GM23248 (cell line): ENCODE data around the gene TCEAL9. TPM values are rescaled to one million over a fixed set of nuclear protein-coding genes. Genes with fewer than 3 reads are reported as not detected.

ENCODE experiments used
- DNase-seq: peaks from one replicate; pipeline ENCODE4 v3.0.0-alpha.2; 2015
- H2AFZ ChIP-seq: fragments of 200-600 bp; sonication (generic); 2 replicates; pipeline ENCODE4 v1.6.1; 2016; ENCODE audit warnings: antibody characterized with exemption
- H3F3A ChIP-seq: fragments of 200-600 bp; sonication (generic); 2 replicates; pipeline ENCODE4 v1.6.1; 2016; ENCODE audit warnings: mild to moderate bottlenecking, antibody characterized with exemption, mixed run types; ENCODE audit not compliant: insufficient read depth
- H3K27ac ChIP-seq: fragments of 200-600 bp; sonication (generic); 2 replicates; pipeline ENCODE4 v1.5.1; 2016; ENCODE audit warnings: mild to moderate bottlenecking
- H3K27me3 ChIP-seq: fragments of 200-600 bp; sonication (generic); replicated peaks from 2 replicates; pipeline ENCODE4 v1.6.1; 2016; ENCODE audit warnings: mild to moderate bottlenecking; ENCODE audit not compliant: insufficient read depth
- H3K36me3 ChIP-seq: fragments of 200-600 bp; sonication (generic); 2 replicates; pipeline ENCODE4 v1.6.1; 2016; ENCODE audit warnings: low read depth, mild to moderate bottlenecking
- H3K4me1 ChIP-seq: fragments of 200-600 bp; sonication (generic); 2 replicates; pipeline ENCODE4 v1.6.1; 2016; ENCODE audit warnings: mild to moderate bottlenecking; ENCODE audit not compliant: insufficient read depth
- H3K4me2 ChIP-seq: fragments of 200-600 bp; sonication (generic); one replicate; pipeline ENCODE4 v1.6.1; 2016; ENCODE audit warnings: mild to moderate bottlenecking; ENCODE audit not compliant: unreplicated experiment
- H3K4me3 ChIP-seq: fragments of 200-600 bp; sonication (generic); 2 replicates; pipeline ENCODE4 v1.5.1; 2016; ENCODE audit warnings: mild to moderate bottlenecking
- H3K79me2 ChIP-seq: fragments of 200-600 bp; sonication (generic); 2 replicates; pipeline ENCODE4 v1.6.1; 2016; ENCODE audit warnings: mild to moderate bottlenecking; ENCODE audit not compliant: insufficient read depth
- H3K9ac ChIP-seq: fragments of 200-600 bp; sonication (generic); 2 replicates; pipeline ENCODE4 v1.6.1; 2016; ENCODE audit warnings: mild to moderate bottlenecking
- H3K9me2 ChIP-seq: fragments of 200-600 bp; sonication (generic); 2 replicates; pipeline ENCODE4 v1.6.1; 2016; ENCODE audit warnings: mixed run types, mild to moderate bottlenecking, moderate library complexity; ENCODE audit not compliant: insufficient read depth
- H3K9me3 ChIP-seq: fragments of 200-600 bp; sonication (generic); one replicate; pipeline ENCODE4 v1.6.1; 2017; ENCODE audit warnings: low read depth
- H4K20me1 ChIP-seq: fragments of 200-600 bp; sonication (generic); 2 replicates; pipeline ENCODE4 v1.6.0; 2016; ENCODE audit not compliant: insufficient read depth
- EZH2 ChIP-seq: fragments of 200-600 bp; sonication (generic); IDR thresholded peaks from 2 replicates; pipeline ENCODE4 v1.6.1; 2018; ENCODE audit warnings: antibody characterized with exemption, mild to moderate bottlenecking; ENCODE audit not compliant: insufficient read depth, poor library complexity, severe bottlenecking
- EZH2phosphoT487 ChIP-seq: fragments of 200-600 bp; sonication (generic); IDR thresholded peaks from 2 replicates; pipeline ENCODE4 v1.6.1; 2018; ENCODE audit warnings: antibody characterized with exemption, moderate library complexity, mild to moderate bottlenecking, low read depth; ENCODE audit not compliant: insufficient read depth
- WGBS, 2 experiments: methylation state at CpG; one replicate each; pipeline ENCODE4 v1.1.6; 2015 to 2017; ENCODE audit warnings: low lambda C conversion rate in 2 of 2, low coverage in 1 of 2; ENCODE audit errors: missing lambda C conversion rate in 2 of 2; 5-methylcytosine and 5-hydroxymethylcytosine counted together
- in situ Hi-C: fragments of 300-500 bp; cut with MboI; formaldehyde crosslinking; loops from 2 replicates; pipeline ENCODE4 v1.15.0; 2020
- polyA plus RNA-seq: library from polyadenylated mRNA; unstranded; fragments of >200 nt; fragmentation: Nextera tagmentation; extraction: Ambion mirVana; gene quantifications from 2 replicates; pipeline ENCODE4 v1.2.1, GENCODE V29; 2016
- total RNA-seq: library from RNA; depleted of rRNA; stranded (reverse); fragments of >200 nt; shearing (Covaris generic); gene quantifications from 2 replicates; pipeline ENCODE4 v1.2.3, GENCODE V29; 2014

The TCEAL9 gene
- total and polyA plus RNA-seq, 2 experiments from 2014 or later, result 86.4 to 188 TPM

DNA sequence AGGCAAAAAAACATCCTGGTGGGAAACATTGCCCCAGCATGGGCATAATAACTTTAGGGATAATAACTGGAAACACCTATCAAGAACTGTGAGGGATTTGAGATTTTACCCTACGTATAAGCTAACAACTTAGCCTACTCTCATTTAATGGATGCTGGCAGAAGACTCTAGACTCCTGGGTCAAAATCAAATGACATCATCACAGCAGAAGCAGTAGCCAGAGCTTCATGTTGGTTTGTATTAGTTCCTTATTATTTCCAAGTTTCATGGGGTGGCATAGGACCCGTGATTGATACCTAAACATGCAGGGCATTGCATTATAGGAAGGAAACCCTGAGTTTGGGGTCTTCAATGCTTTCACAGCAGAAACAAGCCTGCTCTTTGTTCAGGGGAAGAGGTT is 4.6 kb downstream of the TCEAL9 start:
- Histone ChIP-seq H3K4me3 (no peak overlapping the region), H3K79me2 (peaks cover 24% of the 10 kb centered on the region), H3K4me1 (peaks cover 23% of the 10 kb centered on the region), H3K27ac (no peak overlapping the region), H2AFZ (no peak overlapping the region), H3F3A (peaks cover 4% of the 10 kb centered on the region), H3K4me2 (no peak overlapping the region), H3K9me3 (no peaks in the 10 kb centered on the region), H4K20me1 (no peaks in the 10 kb centered on the region), H3K27me3 (no peaks in the 10 kb centered on the region), H3K36me3 (peaks cover 7% of the 10 kb centered on the region), H3K9me2 (no peaks in the 10 kb centered on the region), H3K9ac (no peak overlapping the region)
- WGBS, 2 experiments, result 29 to 33% methylated on average over 2 of the region's 2 CpGs
- DNase-seq, result no peak
- TF ChIP-seq EZH2, result no peak
- no peak for TF ChIP-seq EZH2phosphoT487
- in situ Hi-C loops, result no loop called here

DNA sequence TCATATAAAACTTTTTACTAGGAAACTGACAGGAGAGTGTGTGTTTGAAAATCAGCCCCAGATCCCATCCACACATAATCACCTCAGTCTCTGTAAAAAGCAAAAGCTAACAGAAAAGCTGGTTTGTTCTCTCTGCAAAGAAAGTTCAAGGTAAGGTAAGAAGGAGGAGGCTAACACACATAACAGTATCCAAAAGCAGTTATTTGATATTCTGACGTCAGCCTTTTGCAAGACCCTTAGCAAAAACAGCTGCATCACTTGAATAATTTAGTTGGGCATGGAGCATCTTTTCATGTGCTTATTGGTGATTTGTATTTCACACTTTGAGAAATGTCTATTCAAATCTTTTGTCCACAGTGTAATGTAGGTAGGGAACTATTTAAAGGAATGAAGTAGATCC is 5.5 kb downstream of the TCEAL9 start:
- Histone ChIP-seq H3K9me2 (no peaks in the 10 kb centered on the region), H3K4me1 (peaks cover 23% of the 10 kb centered on the region), H3K9ac (no peak overlapping the region), H3K27ac (peak overlapping the region; percentile 18; the same call in 1 of the 2 replicates), H2AFZ (no peak overlapping the region), H3F3A (peaks cover 4% of the 10 kb centered on the region), H3K36me3 (peaks cover 7% of the 10 kb centered on the region), H3K4me3 (no peak overlapping the region), H3K79me2 (peaks cover 15% of the 10 kb centered on the region), H4K20me1 (no peaks in the 10 kb centered on the region), H3K27me3 (no peaks in the 10 kb centered on the region), H3K4me2 (no peak overlapping the region), H3K9me3 (no peaks in the 10 kb centered on the region)
- TF ChIP-seq EZH2 (no peak), EZH2phosphoT487 (no peak)
- peak; percentile 15 for DNase-seq
- WGBS, 2 experiments, result 7 to 10% methylated on average over 1 of the region's 1 CpG
- in situ Hi-C loops, result no loop called here

DNA sequence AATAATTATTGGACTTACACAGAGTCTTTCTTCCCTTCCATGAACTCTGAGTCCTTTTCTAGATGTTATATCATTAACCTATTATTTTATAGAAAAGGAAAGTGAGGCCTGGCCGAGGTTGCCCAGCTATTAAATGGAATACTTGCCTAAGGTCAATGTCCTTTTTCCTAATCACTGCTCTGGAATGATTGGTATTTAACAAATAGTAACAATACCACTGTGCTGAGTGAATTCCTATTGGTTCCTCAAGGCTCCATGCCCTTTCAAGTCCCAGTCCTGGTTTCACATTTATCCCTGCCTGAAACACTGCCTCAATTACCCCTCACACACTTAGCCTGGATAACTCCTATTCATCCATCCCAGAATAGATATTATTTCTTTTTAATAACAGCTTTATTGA is 6.2 kb downstream of the TCEAL9 start:
- Histone ChIP-seq H3K79me2 (peaks cover 9% of the 10 kb centered on the region), H3K9me3 (no peaks in the 10 kb centered on the region), H4K20me1 (no peaks in the 10 kb centered on the region), H3K27me3 (no peaks in the 10 kb centered on the region), H3K4me2 (peak overlapping the region; percentile 65), H3K27ac (peak overlapping the region; percentile 18; the same call in 1 of the 2 replicates), H3F3A (peaks cover 4% of the 10 kb centered on the region), H3K9me2 (no peaks in the 10 kb centered on the region), H3K9ac (no peak overlapping the region), H3K4me1 (peaks cover 27% of the 10 kb centered on the region), H3K36me3 (peaks cover 7% of the 10 kb centered on the region), H3K4me3 (peak overlapping the region; percentile 35; the same call in 1 of the 2 replicates), H2AFZ (no peak overlapping the region)
- peak; percentile 49 for DNase-seq
- TF ChIP-seq EZH2 (no peak), EZH2phosphoT487 (no peak)
- in situ Hi-C loops, result no loop called here
- WGBS, 2 experiments, result 0% methylated on average over 1 of the region's 1 CpG

DNA sequence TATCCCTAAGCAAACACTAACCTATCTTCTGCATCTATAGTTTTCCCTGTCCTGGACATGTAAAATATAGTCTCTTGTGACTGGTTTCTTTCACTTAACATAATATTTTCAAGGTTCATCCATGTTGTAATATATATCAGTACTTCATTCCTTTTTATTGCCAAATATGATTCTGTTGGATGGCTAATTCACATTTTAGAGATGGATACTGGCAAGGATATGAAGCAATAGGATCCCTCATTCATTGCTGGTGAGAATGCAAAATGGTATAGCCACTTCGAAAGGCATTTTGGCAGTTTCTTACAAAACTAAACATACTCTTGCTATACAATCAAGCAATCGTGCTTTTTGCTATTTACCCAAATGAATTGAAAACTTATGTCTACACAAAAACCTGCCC is 6.7 kb downstream of the TCEAL9 start:
- Histone ChIP-seq H2AFZ (no peak overlapping the region), H3K27ac (no peak overlapping the region), H3K4me3 (no peak overlapping the region), H3K27me3 (no peaks in the 10 kb centered on the region), H3K4me2 (no peak overlapping the region), H4K20me1 (no peaks in the 10 kb centered on the region), H3K79me2 (peaks cover 3% of the 10 kb centered on the region; the same call in 1 of the 2 replicates), H3K36me3 (peaks cover 2% of the 10 kb centered on the region), H3K9ac (no peak overlapping the region), H3K9me3 (no peaks in the 10 kb centered on the region), H3K9me2 (no peaks in the 10 kb centered on the region), H3K4me1 (peaks cover 31% of the 10 kb centered on the region), H3F3A (peaks cover 1% of the 10 kb centered on the region)
- DNase-seq, result no peak
- TF ChIP-seq EZH2, result no peak
- TF ChIP-seq EZH2phosphoT487, result no peak
- WGBS, 2 experiments, result 100% methylated on average over 2 of the region's 2 CpGs
- in situ Hi-C loops, result no loop called here

DNA sequence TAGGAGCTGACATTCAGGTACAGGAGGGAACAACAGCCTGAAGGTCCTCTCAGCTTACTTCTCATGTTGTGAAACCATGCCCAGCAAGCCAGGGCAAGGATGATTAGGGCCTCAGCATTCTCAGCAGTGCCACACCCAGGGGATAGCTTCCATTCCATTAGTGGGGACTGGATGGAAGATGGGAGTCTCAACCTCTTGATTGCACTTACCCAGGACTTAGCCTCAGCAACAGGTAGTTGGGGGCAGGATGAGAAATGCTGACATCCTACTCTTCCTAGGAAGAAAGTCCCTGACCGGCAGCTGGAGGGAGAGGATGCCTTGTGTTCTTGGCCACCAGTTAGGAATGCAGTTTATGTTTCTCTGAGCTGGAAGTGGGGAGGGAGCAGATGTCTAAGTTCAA is 11.2 kb downstream of the TCEAL9 start:
- DNase-seq, result peak; percentile 17
- Histone ChIP-seq H3F3A (no peaks in the 10 kb centered on the region), H3K9ac (no peak overlapping the region), H2AFZ (peak overlapping the region; percentile 48; the same call in 1 of the 2 replicates), H3K36me3 (no peaks in the 10 kb centered on the region), H4K20me1 (no peaks in the 10 kb centered on the region), H3K27me3 (no peaks in the 10 kb centered on the region), H3K4me1 (peaks cover 16% of the 10 kb centered on the region), H3K9me3 (no peaks in the 10 kb centered on the region), H3K4me3 (no peak overlapping the region), H3K9me2 (no peaks in the 10 kb centered on the region), H3K4me2 (no peak overlapping the region), H3K27ac (no peak overlapping the region), H3K79me2 (no peaks in the 10 kb centered on the region)
- TF ChIP-seq EZH2 (no peak), EZH2phosphoT487 (no peak)
- in situ Hi-C loops, result no loop called here
- no CpG with 5 or more reads among the region's 1 CpG for WGBS, 2 experiments
